ENCODE data around the gene ADAM29.
"Not testable (repeated sequence)": the region's sequence is repeated elsewhere in the genome, so short reads cannot be mapped to it uniquely, and the experiment has no call there.

The ADAM29 gene

GRCh38 chr4:174918058-174918457, at the start of gene ADAM29:
TSS of gene ADAM29 (plus strand) at chr4:174918358. CDS start at chr4:174975526, 57,168 bp downstream.
- no peak for DNase-seq

- DNase-seq: no peak
Observed at GRCh38 chr4:174869339-174869738, 48.8 kb upstream of the ADAM29 start.

DNA sequence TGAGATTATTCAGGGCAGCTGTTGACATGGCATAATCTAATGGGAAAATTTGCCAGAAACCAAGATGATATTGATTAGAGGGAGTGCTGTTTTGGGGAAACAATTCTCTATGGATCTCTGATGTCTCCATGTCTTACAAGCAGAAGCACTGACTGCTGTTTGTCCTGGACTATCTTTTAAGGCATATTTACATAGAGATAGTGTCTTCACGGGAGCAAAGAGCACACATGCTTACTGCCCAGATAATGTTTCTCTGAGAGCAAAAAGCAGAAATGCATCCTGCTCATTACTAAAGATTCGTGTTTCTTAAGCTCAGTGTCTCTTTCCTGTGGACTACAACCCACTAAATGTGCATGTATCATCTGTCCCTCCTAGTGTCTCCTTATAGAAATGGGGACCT, 47.8 kb upstream of the ADAM29 start:
- DNase-seq: no peak

DNA sequence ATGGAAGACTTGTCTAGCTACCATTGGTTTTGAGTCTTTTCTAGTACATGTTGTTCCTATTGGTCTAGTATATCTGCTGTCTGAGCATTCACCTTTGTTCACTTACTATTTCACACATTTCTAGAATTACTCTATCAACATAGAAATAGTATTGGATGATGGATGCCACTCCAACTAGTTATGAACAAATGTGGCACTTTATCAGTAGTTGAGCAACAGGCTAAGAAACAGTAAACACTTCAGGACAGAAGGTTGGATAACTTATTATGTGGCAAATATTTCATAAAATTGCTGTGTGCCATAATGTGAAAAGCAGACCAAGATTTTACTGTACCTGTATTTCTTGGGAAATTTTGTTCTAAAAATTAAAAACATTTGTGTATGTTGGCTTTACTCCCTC, 46.8 kb upstream of the ADAM29 start:
- DNase-seq: no peak

GRCh38 chr4:174873146-174873545, 45.0 kb upstream of the ADAM29 start:
- DNase-seq: not testable (repeated sequence)

GRCh38 chr4:174873931-174874330, 44.2 kb upstream of the ADAM29 start:
- DNase-seq: no peak

GRCh38 chr4:174874898-174875297, 43.3 kb upstream of the ADAM29 start:
- DNase-seq: no peak

DNA sequence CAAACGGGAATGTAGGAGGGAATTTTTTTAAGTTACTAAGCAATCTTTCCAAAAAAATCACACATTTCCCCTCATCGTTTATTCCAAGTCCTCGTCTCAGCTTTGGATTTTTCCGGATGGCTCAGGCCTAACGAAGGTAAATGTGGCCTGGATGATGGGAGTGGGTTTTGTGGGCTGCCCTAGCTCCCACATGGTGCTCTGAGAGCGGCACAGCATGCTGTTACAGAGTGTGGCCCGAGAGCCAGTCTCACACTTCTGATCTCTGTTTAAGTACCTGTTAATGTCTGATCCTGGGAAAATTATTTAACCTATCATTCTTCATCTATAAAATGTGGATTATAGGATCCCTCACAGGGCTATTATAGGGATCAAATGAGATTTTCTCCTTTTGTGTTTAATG, 38.2 kb upstream of the ADAM29 start:
- no peak for DNase-seq

DNA sequence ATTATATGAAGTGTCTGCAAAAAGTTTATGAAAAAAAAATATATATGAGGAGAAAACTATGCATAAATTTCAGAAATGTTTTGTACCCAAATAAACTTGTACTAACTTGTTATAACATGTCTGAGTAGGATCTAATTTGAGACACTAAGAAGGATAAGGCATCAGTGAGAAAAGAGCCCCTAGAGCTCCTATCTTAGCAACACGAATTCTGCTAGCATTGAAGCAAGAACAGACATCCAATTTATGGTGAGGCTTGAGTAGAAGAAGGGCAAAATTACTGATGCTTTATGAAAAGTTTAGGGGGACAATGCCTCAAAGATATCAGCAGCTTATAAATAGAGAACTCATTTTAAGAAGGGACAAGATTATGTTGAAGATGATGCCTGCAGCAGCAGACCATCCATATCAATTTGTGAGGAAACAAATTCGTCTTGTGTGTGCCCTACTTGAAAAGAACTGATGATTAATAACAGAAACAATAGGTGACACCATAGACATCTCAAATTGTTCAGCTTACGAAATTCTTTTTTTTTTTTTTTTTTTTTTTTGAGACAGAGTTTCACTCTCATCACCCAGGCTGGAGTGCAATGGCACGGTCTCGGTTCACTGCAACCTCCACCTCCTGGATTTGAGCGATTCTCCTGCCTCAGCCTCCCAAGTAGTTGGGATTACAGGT, 35.7 kb upstream of the ADAM29 start:
- no peak for DNase-seq

DNA sequence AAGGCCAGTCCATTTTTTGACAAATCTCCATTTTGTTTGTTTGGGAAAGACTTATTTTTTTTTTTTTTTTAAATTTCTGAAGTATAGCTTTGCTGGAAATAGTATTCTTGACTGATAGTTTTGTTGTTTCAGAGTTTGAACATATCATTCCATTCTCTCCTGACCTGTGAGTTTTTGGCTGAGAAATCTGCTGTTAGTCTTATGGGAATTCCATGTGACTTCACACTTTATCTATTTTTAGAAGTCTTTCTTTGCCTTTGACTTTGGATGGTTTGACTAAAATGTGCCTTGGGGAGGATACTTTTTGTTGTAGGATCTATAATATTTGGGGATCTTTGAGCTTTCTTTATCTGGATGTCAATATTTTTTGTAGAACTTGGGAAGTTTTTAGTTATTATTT, 10.7 kb upstream of the ADAM29 start:
- no peak for DNase-seq

DNA sequence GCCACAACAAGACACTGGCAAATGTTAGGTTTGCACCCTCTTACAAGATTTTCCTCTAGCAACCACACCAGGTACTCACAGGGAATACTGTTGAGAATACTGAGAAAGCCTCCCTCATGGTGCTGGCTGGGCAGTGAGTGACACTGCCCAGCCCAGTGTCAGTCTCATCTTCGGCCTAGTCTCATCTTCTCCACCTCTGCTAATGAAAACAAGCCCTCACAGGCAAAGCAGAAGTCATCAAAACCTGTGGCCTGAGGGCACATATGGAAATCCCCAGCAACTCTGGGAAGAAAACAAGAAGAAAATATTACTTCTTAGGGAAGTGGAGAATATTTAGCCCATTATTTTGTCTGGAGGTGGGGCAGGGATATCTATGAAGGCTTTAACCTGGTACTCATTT, 7.9 kb upstream of the ADAM29 start:
- no peak for DNase-seq

GRCh38 chr4:174912919-174913543, 5.1 kb upstream of the ADAM29 start:
- no peak for DNase-seq

- DNase-seq: no peak
Observed at GRCh38 chr4:174919886-174920423, 1.8 kb downstream of the ADAM29 start.

GRCh38 chr4:174926958-174927357, 8.8 kb downstream of the ADAM29 start:
- no peak for DNase-seq

GRCh38 chr4:174928174-174928573, 10.0 kb downstream of the ADAM29 start:
- no peak for DNase-seq

GRCh38 chr4:174928575-174929253, 10.6 kb downstream of the ADAM29 start:
- DNase-seq: no peak

GRCh38 chr4:174929346-174929745, 11.2 kb downstream of the ADAM29 start:
- no peak for DNase-seq

DNA sequence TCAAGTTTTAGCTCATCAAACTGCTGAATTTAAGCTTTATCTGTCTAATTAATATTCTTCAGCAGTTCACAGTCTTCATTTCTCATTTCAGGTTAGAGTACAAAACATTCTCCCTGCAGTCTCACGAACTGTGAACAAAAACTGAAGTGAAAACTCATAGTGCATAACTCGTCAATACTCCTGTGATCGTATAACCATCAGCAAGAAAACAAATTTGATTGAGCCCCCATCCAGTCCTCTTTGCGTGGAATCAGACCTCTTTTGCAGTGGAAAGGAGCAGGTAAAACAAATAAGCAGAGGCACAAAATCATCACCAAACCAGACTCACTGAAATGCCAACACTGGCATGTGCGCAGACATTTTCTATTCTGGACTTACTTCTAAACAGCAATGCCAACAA, 12.7 kb downstream of the ADAM29 start:
- DNase-seq: no peak

- no peak for DNase-seq
Observed at GRCh38 chr4:174933083-174933482, 14.9 kb downstream of the ADAM29 start.

DNA sequence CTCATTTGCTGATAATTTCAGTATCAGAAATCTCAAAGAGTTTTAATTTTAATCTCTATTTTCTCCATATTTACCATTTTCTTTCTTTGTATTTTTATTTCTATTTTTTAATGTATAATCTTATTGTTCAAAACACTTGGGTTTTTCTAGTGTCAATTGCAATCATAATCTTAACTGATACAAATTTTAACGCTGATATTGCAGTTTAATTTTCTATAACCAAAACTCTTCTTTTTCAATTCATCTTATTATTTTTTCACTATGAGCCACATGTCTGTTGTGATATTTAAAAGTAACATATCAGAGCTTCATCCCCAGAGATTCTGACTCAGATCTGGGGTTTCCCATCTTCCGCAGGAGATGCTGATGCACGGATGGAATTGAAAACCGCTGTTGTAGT, 16.2 kb downstream of the ADAM29 start:
- DNase-seq: no peak

- DNase-seq: no peak
Observed at GRCh38 chr4:174935607-174936006, 17.4 kb downstream of the ADAM29 start.

DNA sequence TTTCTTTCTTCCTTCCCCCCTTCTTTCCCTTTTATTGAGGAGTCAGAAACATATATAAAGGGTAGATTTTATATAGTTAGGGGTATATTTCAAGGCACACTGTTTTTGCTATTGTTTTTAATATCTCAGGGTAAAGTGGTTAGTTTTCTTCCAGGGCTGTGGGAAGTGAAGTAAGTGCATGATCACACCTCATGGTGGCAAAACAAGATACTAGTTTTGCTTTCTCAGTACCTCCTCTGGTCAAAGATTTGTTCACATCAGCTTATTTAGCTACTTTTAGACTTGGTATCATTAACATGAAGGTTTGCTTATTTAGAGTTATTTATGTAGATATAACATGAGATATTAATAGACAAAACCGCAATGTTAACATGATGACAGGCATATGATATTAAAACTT, 21.8 kb downstream of the ADAM29 start:
- DNase-seq: no peak

DNA sequence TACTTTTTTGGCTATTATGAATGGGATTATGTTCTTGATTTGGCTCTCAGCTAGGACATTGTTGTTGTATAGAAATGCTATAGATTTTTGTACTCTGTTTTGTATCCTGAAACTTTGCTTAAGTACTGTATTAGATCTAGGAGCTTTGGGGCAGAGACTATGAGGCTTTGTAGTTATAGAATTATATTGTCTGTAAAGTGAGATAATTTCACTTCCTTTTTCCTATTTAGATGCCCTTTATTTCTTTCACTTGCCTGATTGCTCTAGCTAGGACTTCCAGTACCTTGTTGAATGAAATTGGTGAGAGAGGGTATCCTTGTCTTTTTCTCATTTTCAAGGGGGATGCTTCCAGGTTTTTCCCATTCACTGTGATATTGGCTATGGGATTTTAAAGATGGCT, 28.1 kb downstream of the ADAM29 start:
- no peak for DNase-seq

GRCh38 chr4:174948826-174949225, 30.7 kb downstream of the ADAM29 start:
- DNase-seq: no peak

Data from activated effector memory CD4-positive, alpha-beta T cell treated with Interleukin-2 at 50 U/mL for 16 hours (primary cell).